ENCODE measurements around the gene AKAP9.
"Not testable (repeated sequence)": the region's sequence is repeated elsewhere in the genome, so short reads cannot be mapped to it uniquely, and the experiment has no call there.

Gene AKAP9

DNA sequence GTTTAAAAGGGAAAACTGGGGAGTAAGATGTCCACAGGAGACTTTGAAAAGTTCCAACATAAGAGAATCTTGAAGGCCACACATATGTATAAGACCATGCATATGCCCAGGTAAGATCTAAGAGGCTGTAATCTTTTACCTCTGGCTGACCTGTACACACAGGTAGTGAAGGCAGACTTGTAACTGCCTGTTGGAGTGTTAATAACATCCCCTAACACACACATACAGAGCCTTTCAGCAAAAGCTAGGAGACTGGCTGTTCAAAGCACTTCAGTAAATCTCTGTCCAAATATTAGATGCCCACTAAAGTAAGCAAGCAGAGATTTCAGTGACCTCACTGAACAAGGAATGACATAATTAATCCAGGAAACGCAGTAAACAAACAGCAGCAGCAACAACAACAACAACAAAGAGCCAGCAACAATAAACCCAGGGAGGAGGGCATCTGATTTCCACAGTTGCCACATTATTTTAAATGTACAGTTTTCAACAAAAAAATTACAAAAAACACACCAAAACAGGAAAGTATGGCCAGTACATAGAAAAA, 178.6 kb downstream of the AKAP9 start:
- FAIRE-seq (no peak), DNase-seq (ENCODE audit: insufficient read length, low spot score) (no peak)

DNA sequence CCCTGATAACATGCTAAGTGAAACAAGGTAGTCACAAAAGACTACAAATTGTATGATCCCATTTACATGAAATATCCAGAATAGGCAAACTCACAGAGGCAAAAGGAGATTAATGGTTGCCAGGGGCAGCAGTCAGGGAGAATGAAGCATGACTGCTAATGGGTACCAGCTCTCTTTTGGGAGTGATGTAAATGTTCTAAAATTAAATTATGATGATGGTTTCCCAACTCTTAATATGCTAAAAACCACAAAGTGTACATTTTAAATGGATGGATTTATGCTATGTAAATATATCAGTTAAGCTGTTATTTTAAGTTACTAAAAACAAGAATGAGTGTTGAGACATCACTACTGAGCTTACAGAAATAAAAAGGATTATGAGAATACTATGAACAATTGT, 181.0 kb downstream of the AKAP9 start:
- FAIRE-seq (no peak), DNase-seq (ENCODE audit: insufficient read length, low spot score) (no peak)

DNA sequence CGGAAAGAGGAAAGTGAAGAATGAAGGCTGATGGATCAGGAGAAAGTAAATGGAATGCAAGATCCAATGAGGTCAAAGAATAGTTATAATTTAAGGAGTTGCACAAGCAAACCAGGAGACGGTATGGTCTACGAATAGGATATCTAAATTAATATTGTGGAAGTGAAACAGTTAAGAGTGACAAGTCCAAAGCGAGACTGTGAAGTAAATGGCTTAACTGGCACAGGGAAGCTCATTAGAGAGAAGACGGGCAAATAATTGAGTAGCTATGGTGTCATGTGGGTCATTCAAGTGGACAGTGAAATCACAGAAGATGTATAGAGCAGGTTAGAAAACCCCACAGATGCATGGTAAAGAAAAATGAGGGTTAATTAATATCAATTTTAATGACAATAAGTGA, 190.4 kb downstream of the AKAP9 start:
- DNase-seq (ENCODE audit: insufficient read length, low spot score) = no peak
- no peak for FAIRE-seq

DNA sequence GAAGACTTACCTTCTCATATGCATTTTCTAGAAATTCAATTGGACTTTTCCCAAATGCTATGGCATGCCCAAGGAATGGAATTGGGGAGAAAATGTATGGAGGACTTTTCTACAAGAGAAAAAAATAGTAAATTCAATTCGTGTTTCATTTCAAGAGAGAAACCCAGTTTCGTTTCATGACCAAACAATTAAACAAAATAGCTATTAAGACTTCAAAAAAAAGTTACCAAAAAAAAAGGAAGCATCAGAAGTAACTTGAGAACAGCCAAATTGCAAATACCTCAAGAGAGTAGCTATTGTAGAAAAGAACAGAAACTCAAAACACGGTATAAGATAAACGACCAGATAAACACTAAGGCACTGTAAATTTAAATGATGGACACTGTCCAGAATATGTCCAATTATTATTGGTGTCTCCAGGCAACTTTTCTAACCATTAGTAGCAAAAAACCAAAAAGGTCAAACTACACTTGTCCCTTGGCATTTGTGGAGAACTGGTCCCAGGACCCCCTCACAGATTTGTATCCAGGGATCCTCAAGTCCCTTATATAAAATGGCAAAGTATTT, 191.2 kb downstream of the AKAP9 start:
- DNase-seq (ENCODE audit: insufficient read length, low spot score) = no peak
- no peak for FAIRE-seq

DNA sequence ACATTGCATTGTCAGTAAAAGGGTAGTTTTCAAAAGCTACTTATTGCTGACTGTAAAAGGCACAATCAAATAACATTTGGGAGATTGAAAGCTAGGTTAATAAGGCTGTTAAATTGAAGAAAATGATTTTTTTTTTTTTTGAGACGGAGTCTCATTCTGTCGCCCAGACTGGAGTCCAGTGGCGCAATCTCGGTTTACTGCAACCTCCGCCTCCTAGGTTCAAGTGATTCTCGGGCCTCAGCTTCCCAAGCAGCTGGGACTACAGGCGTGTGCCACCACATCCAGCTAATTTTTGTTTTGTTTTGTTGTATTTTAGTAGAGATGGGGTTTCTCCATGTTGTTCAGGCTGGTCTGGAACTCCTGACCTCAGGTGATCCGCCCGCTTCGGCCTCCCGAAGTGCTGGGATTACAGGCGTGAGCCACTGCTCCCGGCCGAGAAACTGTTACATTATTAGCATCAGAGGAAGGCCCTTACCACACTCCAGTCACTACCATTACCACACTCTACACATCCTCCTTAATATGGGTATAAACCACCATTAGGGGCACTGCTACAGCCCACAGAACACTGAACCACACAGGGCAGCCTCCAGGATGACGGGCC, 192.6 kb downstream of the AKAP9 start:
- FAIRE-seq (no peak), DNase-seq (ENCODE audit: insufficient read length, low spot score) (peak; percentile 5)

DNA sequence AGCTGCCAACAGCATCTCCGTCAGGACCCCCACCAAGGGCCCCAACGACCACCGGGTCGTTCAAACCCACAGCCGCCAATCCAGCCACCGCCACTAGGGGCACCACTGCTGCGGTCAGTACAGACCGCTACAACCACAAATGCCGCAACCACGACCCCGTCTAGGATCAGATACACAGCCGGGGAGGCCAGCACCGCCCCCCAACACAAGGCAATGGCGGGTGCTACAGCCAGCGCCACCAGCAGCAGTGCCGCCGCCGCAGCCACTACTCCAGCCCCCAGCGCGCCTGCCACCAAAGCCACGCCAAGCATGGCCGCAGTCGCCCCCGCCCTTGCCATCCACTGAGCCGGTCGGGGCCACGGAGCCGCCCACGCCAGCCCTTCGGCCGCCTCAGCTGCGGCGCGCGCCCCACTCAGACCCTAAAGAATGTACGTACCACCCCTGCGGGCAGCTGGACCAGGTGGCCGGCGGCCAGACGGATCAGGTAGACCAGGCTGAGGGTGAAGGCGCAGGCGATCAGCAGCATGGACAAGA, 193.1 kb downstream of the AKAP9 start:
- DNase-seq (ENCODE audit: insufficient read length, low spot score) (peak; percentile 20), FAIRE-seq (no peak)

DNA sequence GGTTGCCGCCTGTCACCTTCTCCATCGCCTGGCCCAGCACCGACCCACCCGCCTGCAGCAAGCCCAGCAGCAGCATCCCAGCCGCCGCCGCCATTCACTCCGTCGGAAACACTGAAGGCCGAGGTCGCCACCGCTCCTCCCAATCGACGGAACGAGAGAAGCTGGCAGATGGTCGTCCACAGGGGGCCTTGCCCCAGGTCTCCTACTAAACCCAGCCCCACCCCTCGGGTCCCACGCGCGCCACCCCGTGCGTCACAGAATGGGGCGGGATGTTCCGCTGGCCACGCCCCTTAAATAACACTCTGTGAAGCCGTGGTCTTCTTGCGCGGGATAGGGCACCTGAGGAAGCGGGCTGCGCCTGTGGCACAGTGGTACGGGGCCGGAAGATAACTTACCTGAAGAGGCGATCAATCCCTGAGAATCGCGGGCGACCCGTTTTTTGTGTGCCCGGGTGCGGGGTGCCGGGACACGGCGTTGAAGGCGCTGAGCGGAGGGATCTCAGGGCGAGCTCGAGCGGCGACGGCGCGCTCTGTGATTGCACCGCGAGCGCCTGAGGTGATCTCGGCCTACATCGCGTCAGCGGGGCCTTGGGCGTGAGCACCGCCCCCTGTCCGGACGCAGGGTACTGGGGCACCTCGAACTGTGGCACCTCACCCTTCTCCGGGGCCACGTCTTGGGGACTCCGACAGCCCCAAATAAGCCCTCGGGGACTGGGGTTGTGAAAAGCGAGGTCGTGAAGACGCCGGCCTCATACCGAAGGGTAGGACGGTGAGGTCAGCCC, 193.8 kb downstream of the AKAP9 start, which contains the start of gene CYP51A1:
CYP51A1 (minus strand) TSS at position 207 of the 781 bp plus-strand sequence; CDS start at position 94, 113 bp downstream.
- peak; percentile 79 for DNase-seq (ENCODE audit: insufficient read length, low spot score)
- no peak for FAIRE-seq

DNA sequence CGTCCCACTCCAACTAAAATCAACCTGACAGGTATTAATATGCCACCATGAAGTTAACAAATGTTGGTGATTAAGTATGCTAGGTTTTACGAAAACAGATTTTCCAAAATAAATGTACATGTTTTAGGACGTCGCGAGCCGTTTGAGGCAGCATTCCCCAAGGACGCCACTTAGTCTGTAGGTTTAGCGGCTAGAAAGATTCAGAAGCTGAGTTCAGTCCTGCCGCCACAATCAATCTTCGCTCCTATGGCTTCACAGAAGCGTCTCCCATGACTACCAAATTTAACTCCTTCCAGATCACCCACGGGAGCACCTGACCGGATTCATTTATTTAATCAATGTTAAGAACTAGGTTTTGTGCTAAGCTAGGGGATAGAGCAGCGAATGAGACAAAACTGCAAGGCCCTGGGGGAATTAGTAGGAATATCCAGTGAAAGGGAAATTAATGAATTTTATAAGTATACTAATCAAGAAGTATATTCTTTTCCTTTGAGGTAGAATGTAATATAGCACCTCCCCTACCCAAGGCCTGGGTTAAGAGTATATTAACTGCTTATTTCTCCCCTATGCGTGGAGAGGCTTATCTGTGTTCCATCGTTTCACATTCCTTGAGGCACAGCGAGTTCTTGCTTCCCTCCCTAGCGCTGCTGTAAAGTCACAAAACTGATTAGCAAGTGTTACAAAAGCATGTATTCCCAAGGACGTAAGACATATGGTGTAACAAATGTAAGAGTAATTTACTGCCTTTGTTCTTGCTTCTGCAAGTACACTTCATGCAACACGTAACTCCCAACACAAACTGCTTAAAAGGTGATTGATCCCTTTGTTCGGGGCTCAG, 194.6 kb downstream of the AKAP9 start:
- DNase-seq (ENCODE audit: insufficient read length, low spot score) = no peak
- no peak for FAIRE-seq

DNA sequence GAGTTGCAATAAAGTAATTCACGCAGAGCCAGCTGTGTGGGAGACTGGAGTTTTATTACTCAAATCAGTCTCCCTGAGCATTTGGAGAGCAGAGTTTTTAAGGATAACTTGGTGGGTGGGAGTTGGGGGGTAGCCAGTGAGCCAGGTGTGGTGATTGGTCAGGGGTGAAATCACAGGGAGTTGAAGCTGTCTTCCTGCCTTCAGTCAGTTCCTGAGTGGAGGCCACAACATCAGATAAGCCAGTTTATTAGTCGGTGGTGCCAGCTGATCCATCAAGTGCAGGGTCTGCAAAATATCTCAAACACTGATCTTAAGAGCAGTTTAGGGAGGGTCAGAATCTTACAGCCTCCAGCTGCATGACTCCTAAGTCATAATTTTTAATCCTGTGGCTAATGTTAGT, 196.9 kb downstream of the AKAP9 start:
- FAIRE-seq (no peak), DNase-seq (ENCODE audit: insufficient read length, low spot score) (no peak)

DNA sequence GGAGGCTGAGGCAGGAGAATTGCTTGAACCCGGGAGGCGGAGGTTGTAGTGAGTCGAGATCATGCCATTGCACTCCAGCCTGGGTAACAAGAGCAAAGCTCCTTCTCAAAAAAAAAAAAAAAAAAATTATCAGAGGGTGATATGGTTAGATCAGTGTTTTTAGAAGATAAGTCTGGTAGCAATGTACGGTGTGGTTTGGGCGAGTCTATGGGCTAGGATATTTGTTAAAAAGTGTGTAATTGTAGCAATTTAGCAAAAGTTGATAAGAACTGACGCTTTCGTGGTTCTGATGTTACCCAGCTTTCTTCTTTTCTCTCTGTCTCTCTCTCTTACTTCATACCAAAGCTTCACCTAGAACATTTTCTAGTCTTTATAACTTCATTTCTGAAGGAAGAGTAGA, 200.5 kb downstream of the AKAP9 start:
- DNase-seq (ENCODE audit: insufficient read length, low spot score) (no peak), FAIRE-seq (no peak)

DNA sequence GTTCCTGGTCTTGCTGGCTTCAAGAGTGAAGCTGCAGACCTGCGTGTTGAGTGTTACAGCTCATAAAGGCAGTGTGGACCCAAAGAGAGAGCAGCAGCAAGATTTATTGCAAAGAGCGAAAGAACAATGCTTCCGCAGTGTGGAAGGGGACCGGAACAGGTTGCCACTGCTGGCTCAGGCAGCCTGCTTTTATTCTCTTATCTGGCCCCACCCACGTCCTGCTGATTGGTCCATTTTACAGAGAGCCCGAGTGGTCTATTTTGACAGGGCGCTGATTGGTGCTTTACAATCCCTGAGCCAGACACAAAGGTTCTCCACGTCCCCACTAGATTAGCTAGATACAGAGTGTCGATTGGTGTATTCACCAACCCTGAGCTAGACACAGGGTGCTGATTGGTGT, 202.1 kb downstream of the AKAP9 start:
- FAIRE-seq = not testable (repeated sequence)

DNA sequence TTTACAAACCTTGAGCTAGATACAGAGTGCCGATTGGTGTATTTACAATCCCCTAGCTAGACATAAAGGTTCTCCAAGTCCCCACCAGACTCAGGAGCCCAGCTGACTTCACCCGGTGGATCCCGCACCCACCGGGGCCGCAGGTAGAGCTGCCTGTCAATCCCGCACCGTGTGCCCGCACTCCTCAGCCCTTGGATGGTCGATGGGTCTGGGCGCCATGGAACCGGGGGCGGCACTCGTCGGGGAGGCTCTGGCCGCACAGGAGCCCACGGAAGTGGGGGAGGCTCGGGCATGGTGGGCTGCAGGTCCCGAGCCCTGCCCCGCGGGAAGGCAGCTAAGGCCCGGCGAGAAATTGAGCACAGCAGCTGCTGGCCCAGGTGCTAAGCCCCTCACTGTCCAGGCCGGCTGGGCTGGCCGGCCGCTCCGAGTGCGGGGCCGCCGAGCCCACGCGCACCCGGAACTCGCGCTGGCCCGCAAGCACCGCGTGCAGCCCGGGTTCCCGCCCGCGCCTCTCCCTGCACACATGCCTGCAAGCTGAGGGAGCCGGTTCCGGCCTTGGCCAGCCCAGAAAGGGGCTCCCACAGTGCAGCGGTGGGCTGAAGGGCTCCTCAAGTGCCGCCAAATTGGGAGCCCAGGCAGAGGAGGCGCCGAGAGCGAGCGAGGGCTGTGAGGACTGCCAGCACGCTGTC, 202.7 kb downstream of the AKAP9 start:
- FAIRE-seq; DNase-seq (ENCODE audit: insufficient read length, low spot score): not testable (repeated sequence)

More for the DNA sequence above, 202.1 kb downstream of the AKAP9 start:
- DNase-seq (ENCODE audit: insufficient read length, low spot score) = not testable (repeated sequence)

DNA sequence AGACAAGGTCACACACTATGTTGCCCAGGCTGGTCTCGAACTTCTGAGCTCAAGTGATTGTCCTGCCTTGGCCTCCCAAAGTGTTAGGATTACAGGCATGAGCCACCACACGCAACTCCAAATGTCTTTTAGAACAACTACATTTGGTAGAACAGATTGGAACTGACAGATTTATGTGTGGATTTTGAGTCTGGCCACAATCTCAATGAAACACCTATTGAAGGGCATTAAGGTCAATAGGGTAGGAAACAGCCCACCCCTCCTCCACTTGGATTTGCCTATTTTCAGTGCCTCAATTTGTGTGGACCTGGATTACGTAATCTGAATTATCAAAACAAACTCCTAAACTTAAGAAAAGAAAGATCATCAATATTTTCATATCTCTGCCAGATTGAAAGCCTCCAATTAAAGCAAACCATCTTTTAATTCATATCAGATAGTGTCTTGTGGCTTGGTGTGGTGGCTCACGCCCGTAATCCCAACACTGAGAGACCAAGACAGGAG, 209.1 kb downstream of the AKAP9 start:
- no peak for FAIRE-seq
- no peak for DNase-seq (ENCODE audit: insufficient read length, low spot score)

DNA sequence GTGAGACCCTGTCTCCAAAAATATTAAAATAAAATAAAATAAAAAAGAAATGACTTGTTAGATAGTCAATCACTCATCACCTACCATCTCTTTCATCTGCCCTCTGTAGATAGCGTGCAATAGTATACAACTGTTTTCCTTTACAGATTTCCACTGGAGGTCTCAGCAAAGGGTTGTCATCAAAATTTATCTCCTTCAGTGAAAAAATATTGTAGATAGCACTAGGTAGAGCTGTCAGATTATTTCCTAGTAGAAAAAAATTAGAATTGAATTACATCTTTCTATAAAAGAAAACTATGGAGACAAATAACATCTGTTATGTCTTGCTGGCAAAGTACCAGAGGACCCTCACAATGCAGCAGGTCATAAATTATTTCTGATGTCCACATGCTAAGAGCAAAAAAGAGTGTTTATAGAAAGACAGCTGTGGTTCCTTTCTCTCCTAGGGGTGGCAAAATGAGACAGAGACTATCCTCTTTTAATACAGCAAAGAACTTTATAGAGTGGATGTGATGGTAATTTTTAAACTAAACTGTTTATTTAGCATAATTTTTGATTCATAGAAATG, 209.9 kb downstream of the AKAP9 start:
- DNase-seq (ENCODE audit: insufficient read length, low spot score) (no peak), FAIRE-seq (no peak)

DNA sequence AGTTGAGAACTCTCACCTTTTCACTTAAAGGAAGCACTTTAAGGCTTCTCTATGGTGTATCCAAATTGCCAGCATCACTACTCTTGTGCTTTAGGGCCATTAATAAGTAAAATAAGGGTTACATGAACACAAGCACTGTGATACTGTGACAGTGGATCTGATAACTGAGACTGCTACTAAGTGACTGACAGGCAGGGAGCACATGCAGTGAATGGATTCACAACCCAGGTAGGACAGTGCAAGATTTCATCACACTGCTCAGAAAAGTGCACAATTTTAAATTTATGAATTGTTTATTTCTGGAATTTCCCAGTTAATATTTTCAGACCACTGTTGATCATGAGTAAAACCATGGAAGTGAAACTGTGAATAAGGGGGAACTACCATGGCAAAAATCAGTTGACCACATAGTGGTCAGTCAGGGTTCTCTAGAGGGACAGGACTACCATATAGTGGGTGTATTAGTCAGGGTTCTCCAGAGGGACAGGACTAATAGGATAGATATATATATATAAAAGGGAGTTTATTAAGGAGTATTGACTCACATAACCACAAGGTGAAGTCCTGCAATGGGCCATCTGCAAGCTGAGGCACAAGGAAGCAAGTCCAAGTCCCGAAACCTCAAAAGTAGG, 214.6 kb downstream of the AKAP9 start:
- DNase-seq (ENCODE audit: insufficient read length, low spot score) (no peak), FAIRE-seq (no peak)

DNA sequence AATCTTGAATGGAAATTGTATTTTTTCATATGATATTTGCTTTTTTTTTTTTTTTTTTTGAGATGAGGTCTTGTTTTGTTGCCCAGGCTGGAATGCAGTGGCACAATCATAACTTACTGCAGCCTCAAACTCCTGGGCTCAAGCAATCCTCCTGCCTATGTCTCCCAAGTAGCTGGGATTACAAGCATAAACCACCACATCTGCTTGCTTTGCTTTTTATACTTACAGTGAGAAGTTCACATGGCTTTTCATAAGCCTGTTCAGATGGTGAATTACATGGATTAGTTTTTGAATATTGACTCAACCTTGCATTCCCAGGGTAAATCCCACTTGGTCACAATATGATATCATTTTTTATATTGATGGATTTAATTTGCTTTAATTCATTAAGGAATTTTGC, 216.3 kb downstream of the AKAP9 start:
- DNase-seq (ENCODE audit: insufficient read length, low spot score) (no peak), FAIRE-seq (no peak)

DNA sequence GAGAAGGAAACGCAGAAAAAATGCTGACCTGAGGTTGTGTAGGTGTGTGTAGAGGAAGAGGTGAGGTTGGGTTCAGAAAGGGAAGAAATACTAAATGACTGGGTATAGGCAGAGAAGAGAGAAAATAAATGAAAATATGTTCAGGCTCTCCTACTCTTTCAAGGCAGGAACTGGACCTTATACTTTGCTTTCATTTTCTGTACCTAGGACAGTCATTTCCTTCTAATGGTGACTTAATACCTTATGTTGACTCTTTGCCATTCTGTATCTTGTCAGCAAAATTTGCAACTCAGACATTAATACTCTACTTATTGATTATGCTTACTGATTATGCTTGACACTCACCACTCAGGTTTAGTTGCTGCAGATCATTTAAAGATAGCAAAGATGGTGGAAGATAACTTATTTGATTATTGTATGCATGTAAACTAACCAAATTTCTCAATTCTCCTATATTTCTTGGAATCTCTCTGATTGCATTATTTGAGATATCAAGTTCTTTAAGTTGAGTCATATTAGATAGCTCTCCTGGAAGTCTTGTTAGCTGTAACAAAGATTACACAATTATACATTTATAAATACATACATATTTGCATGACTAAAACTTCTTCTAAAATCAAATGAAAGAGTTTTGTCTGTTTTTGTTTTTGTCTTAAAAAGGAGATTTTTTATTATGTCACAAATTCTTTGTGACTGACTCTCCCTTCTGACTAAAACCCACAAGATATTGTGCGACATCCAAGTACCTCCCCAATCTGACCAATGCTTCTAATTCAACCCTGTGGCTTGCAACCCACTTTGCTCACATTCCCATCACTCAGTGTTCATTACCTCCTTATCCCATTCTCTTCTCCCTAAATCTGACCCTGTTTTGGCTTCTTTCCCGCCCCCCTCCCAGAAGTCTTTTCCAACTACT, 218.3 kb downstream of the AKAP9 start:
- FAIRE-seq = no peak
- DNase-seq (ENCODE audit: insufficient read length, low spot score) = peak; percentile 21
